ENCODE measurements around the gene LHCGR. TPM values are rescaled to one million over a fixed set of nuclear protein-coding genes. Genes with fewer than 3 reads are reported as not detected.

LHCGR gene
- total and polyA plus RNA-seq, 10 donors, result 0.03 TPM; not detected in 9

DNA sequence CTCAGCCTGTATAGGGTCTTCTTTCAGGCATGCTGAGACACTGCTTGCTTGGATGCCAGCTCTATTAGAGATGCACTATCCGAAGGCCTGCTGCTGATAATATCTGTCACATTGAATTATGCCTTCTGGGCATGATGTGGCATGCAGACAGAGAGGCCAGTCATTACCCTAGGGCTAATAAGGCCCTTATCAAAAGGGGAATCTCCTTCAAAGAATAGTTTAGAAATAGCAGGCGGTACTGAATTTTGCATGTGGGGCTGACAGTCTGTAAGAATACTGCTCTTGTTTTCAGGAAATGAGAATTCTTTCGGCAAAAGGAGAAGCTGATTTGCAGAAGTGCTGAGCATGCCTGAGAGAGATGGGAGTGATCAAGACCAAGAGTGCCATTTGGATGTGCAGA is 13.1 kb upstream of the LHCGR start:
- no peaks in the 10 kb centered on the region for H3K4me1 ChIP-seq
- intact Hi-C loops (cut with DNase I; ENCODE audit: low total_unique reads), result no loop called here
- H3K27ac ChIP-seq, result no peak overlapping the region
- TF ChIP-seq POLR2A (IDR thresholded peaks at IDR 0.05) (no peak), CTCF (IDR thresholded peaks at IDR 0.05 in 8 of 11, conservative IDR thresholded peaks at IDR 0.05 in 3 of 11) (no peak), POLR2AphosphoS5 (IDR thresholded peaks at IDR 0.05) (no peak)
- 15 to 34% (median 24%) methylated on average over 3 of the region's 3 CpGs for WGBS, 5 donors
- no peak overlapping the region for H3K4me3 ChIP-seq
- H3K9me3 ChIP-seq, result no peaks in the 10 kb centered on the region
- peaks cover 0 to 9% (median 0%) of the 10 kb centered on the region in 7 donors for H3K27me3 ChIP-seq (replicated peaks in 1 of 7)
- no peaks in the 10 kb centered on the region for H3K36me3 ChIP-seq
- DNase-seq, result no peak

GRCh38 chr2:48767330-48767729 is 11.8 kb upstream of the LHCGR start:
- Histone ChIP-seq H3K27ac (no peak overlapping the region), H3K4me3 (no peak overlapping the region), H3K9me3 (peaks cover 0 to 10% (median 3%) of the 10 kb centered on the region in 8 donors), H3K4me1 (no peaks in the 10 kb centered on the region), H3K36me3 (no peaks in the 10 kb centered on the region), H3K27me3 (replicated peaks in 1 of 7) (peaks cover 0 to 9% (median 0%) of the 10 kb centered on the region in 7 donors)
- 59 to 79% (median 71%) methylated on average over 4 to 8 of the region's 8 CpGs for WGBS, 5 donors
- intact Hi-C loops (cut with DNase I; ENCODE audit: low total_unique reads), result no loop called here
- no peak for DNase-seq
- TF ChIP-seq POLR2A (IDR thresholded peaks at IDR 0.05) (no peak), CTCF (IDR thresholded peaks at IDR 0.05 in 8 of 11, conservative IDR thresholded peaks at IDR 0.05 in 3 of 11) (no peak), POLR2AphosphoS5 (IDR thresholded peaks at IDR 0.05) (no peak)

- Histone ChIP-seq H3K4me1 (no peaks in the 10 kb centered on the region), H3K27ac (no peak overlapping the region), H3K36me3 (no peaks in the 10 kb centered on the region), H3K9me3 (peaks cover 0 to 19% (median 9%) of the 10 kb centered on the region in 8 donors), H3K4me3 (no peak overlapping the region), H3K27me3 (replicated peaks in 1 of 7) (peaks cover 0 to 15% (median 0%) of the 10 kb centered on the region in 7 donors)
- WGBS, 5 donors, result 81 to 94% (median 87%) methylated on average over 3 of the region's 3 CpGs
- no peak for DNase-seq
- intact Hi-C loops (cut with DNase I; ENCODE audit: low total_unique reads), result no loop called here
- TF ChIP-seq POLR2A (IDR thresholded peaks at IDR 0.05), result no peak
- no peak for TF ChIP-seq POLR2AphosphoS5 (IDR thresholded peaks at IDR 0.05)
- no peak for TF ChIP-seq CTCF (IDR thresholded peaks at IDR 0.05 in 8 of 11, conservative IDR thresholded peaks at IDR 0.05 in 3 of 11)
Observed at GRCh38 chr2:48760826-48761225, 5.3 kb upstream of the LHCGR start.

DNA sequence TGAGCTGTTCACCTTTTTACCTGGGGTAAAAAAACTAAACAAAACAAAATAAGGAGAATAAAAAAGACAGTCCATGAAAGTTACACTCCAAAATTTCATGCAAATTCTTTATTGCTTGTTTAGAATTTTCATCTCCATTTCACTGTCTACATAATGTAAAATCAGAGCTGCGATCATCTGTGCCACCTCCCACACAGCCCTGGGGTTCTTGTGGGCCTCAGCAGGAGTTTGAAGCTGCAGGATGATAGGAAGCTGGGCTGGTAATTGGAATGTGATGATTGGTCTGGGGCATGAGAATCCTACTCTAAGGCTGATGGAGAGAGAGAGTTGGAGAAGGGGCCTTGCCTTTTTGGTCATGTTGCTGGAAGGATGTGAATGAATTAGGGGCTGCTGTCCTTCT is 4.2 kb upstream of the LHCGR start:
- TF ChIP-seq POLR2AphosphoS5 (IDR thresholded peaks at IDR 0.05) (no peak), POLR2A (IDR thresholded peaks at IDR 0.05) (no peak), CTCF (IDR thresholded peaks at IDR 0.05 in 8 of 11, conservative IDR thresholded peaks at IDR 0.05 in 3 of 11) (no peak)
- DNase-seq, result no peak
- 79 to 89% (median 86%) methylated on average over 1 of the region's 1 CpG for WGBS, 5 donors
- intact Hi-C loops (cut with DNase I; ENCODE audit: low total_unique reads), result no loop called here
- Histone ChIP-seq H3K36me3 (no peaks in the 10 kb centered on the region), H3K4me1 (no peaks in the 10 kb centered on the region), H3K4me3 (no peak overlapping the region), H3K27ac (no peak overlapping the region), H3K9me3 (peaks cover 0 to 19% (median 9%) of the 10 kb centered on the region in 8 donors), H3K27me3 (replicated peaks in 1 of 7) (peaks cover 0 to 27% (median 8%) of the 10 kb centered on the region in 7 donors)

Measured in spleen (tissue), 11 donors.